GM23338 (cell line): ENCODE measurements around the gene GPR146. TPM values are rescaled to one million over a fixed set of nuclear protein-coding genes. Genes with fewer than 3 reads are reported as not detected.

Source experiments
- ATAC-seq: fragments of 200-7000 bp; cut with Tn5 transposase; 3 replicates; pipeline ENCODE4 v1.9.1; 2020
- DNase-seq: peaks from one replicate; pipeline ENCODE4 v3.0.0-alpha.2; 2015; ENCODE audit warnings: low spot score
- H2AFZ ChIP-seq: fragments of 200-600 bp; sonication (generic); 2 replicates; pipeline ENCODE4 v1.8.0; 2016; ENCODE audit warnings: antibody characterized with exemption, mild to moderate bottlenecking, moderate library complexity
- H3F3A ChIP-seq: fragments of 200-600 bp; sonication (generic); replicated peaks from 2 replicates; pipeline ENCODE4 v1.8.0; 2017; ENCODE audit warnings: antibody characterized with exemption, mixed run types, low read depth
- H3K27ac ChIP-seq: fragments of 200-600 bp; sonication (generic); 2 replicates; pipeline ENCODE4 v1.6.1; 2016; ENCODE audit warnings: low read depth
- H3K27me3 ChIP-seq: fragments of 200-600 bp; sonication (generic); 2 replicates; pipeline ENCODE4 v1.8.0; 2016; ENCODE audit warnings: mild to moderate bottlenecking, mixed run types, moderate library complexity; ENCODE audit not compliant: insufficient read depth
- H3K36me3 ChIP-seq: fragments of 200-600 bp; sonication (generic); 2 replicates; pipeline ENCODE4 v1.8.0; 2016; ENCODE audit warnings: mild to moderate bottlenecking; ENCODE audit not compliant: insufficient read depth
- H3K4me1 ChIP-seq: fragments of 200-600 bp; sonication (generic); 2 replicates; pipeline ENCODE4 v1.8.0; 2016; ENCODE audit warnings: mild to moderate bottlenecking, moderate library complexity; ENCODE audit not compliant: insufficient read depth
- H3K4me2 ChIP-seq: fragments of 200-600 bp; sonication (generic); 2 replicates; pipeline ENCODE4 v1.7.1; 2017; ENCODE audit warnings: mixed run types
- H3K4me3 ChIP-seq: fragments of 200-600 bp; sonication (generic); 2 replicates; pipeline ENCODE4 v1.6.1; 2016; ENCODE audit warnings: mixed run types
- H3K79me2 ChIP-seq: fragments of 200-600 bp; sonication (generic); replicated peaks from 2 replicates; pipeline ENCODE4 v1.8.0; 2017; ENCODE audit warnings: mild to moderate bottlenecking; ENCODE audit not compliant: insufficient read depth
- H3K9me2 ChIP-seq: fragments of 200-600 bp; sonication (generic); 2 replicates; pipeline ENCODE4 v1.8.0; 2017; ENCODE audit not compliant: insufficient read depth
- H4K20me1 ChIP-seq: fragments of 200-600 bp; sonication (generic); replicated peaks from 2 replicates; pipeline ENCODE4 v1.8.0; 2017; ENCODE audit warnings: mild to moderate bottlenecking; ENCODE audit not compliant: insufficient read depth
- H3K27ac Mint-ChIP-seq: 2 replicates; pipeline ENCODE4 v1.8.0; 2020; ENCODE audit warnings: inconsistent platforms, mild to moderate bottlenecking, moderate library complexity, mixed read lengths
- H3K27me3 Mint-ChIP-seq: 3 replicates; pipeline ENCODE4 v1.8.0; 2022; ENCODE audit warnings: low read depth, mild to moderate bottlenecking, moderate library complexity, mixed read lengths, inconsistent platforms; ENCODE audit not compliant: insufficient read depth, poor library complexity
- H3K36me3 Mint-ChIP-seq: 3 replicates; pipeline ENCODE4 v1.8.0; 2021; ENCODE audit warnings: low read depth, mild to moderate bottlenecking, inconsistent platforms, moderate library complexity, mixed read lengths
- H3K4me1 Mint-ChIP-seq: 3 replicates; pipeline ENCODE4 v1.8.0; 2020; ENCODE audit warnings: mild to moderate bottlenecking, inconsistent platforms, mixed read lengths
- H3K4me3 Mint-ChIP-seq: 3 replicates; pipeline ENCODE4 v1.8.0; 2021; ENCODE audit warnings: moderate library complexity, mild to moderate bottlenecking, inconsistent platforms, mixed read lengths
- H3K9me3 Mint-ChIP-seq: 3 replicates; pipeline ENCODE4 v1.8.0; 2020; ENCODE audit warnings: moderate library complexity, mild to moderate bottlenecking, inconsistent platforms, mixed read lengths
- CREB1 ChIP-seq: fragments of 250-450 bp; sonication (Bioruptor Pico); IDR thresholded peaks from 2 replicates; pipeline ENCODE4 v1.5.0; 2020; ENCODE audit warnings: low read depth, mild to moderate bottlenecking, moderate library complexity
- ETS1 ChIP-seq: IDR thresholded peaks from 2 replicates; pipeline ENCODE4 v1.6.1; 2016; ENCODE audit warnings: antibody characterized with exemption
- EZH2 ChIP-seq: fragments of 200-600 bp; sonication (generic); IDR thresholded peaks from one replicate; pipeline ENCODE4 v1.8.0; 2017; ENCODE audit warnings: antibody characterized with exemption, mild to moderate bottlenecking, low read depth; ENCODE audit not compliant: unreplicated experiment
- NANOG ChIP-seq: IDR thresholded peaks from 2 replicates; pipeline ENCODE4 v1.6.1; 2016; ENCODE audit warnings: antibody characterized with exemption, borderline replicate concordance
- POLR2AphosphoS5 ChIP-seq: IDR thresholded peaks from 2 replicates; pipeline ENCODE4 v1.6.1; 2016; ENCODE audit warnings: antibody characterized with exemption, low read depth
- ZNF462 ChIP-seq: fragments of 250-450 bp; sonication (Bioruptor Pico); IDR thresholded peaks from 2 replicates; pipeline ENCODE4 v1.5.0; 2020; ENCODE audit warnings: mild to moderate bottlenecking, moderate library complexity
- polyA plus RNA-seq: library from polyadenylated mRNA; unstranded; fragments of >200 nt; fragmentation: Nextera tagmentation; extraction: Ambion mirVana; gene quantifications from 2 replicates; pipeline ENCODE4 v1.2.1, GENCODE V29; 2016
- total RNA-seq: library from RNA; depleted of rRNA; stranded (reverse); fragments of >200 nt; shearing (Covaris generic); gene quantifications from 2 replicates; pipeline ENCODE4 v1.2.3, GENCODE V29; 2014

Gene GPR146
- total and polyA plus RNA-seq, 2 experiments from 2014 or later = 0.28 to 0.37 TPM

GRCh38 chr7:1050956-1051690, 6.8 kb downstream of the GPR146 start (continued):
- TF ChIP-seq ZNF462 (CRISPR knock-in tag) = no peak
- TF ChIP-seq EZH2 = no peak

GRCh38 chr7:1052031-1052818, 7.9 kb downstream of the GPR146 start:
- peaks cover 6% of the 10 kb centered on the region for H3K27me3 Mint-ChIP-seq
- Histone ChIP-seq H3K79me2 (peaks cover 10% of the 10 kb centered on the region; the same call in 1 of the 2 replicates), H3K4me1 (peaks cover 8% of the 10 kb centered on the region; the same call in 1 of the 2 replicates), H2AFZ (no peak overlapping the region), H3K9me2 (no peaks in the 10 kb centered on the region), H3K27ac (peak overlapping the region; percentile 32; the same call in 1 of the 2 replicates), H3K27me3 (no peaks in the 10 kb centered on the region), H3K36me3 (no peaks in the 10 kb centered on the region), H3F3A (no peaks in the 10 kb centered on the region), H4K20me1 (no peaks in the 10 kb centered on the region), H3K4me3 (no peak overlapping the region), H3K4me2 (no peak overlapping the region)
- DNase-seq (no peak), ATAC-seq (no peak)
- H3K36me3 Mint-ChIP-seq = no peaks in the 10 kb centered on the region
- H3K4me3 Mint-ChIP-seq = no peak overlapping the region
- H3K9me3 Mint-ChIP-seq = no peaks in the 10 kb centered on the region
- H3K27ac Mint-ChIP-seq = peak overlapping the region; percentile 72; the same call in 1 of the 2 replicates
- peaks cover 37% of the 10 kb centered on the region for H3K4me1 Mint-ChIP-seq
- TF ChIP-seq POLR2AphosphoS5 = no peak
- no peak for TF ChIP-seq ETS1
- no peak for TF ChIP-seq NANOG
- no peak for TF ChIP-seq ZNF462 (CRISPR knock-in tag)
- TF ChIP-seq CREB1 (CRISPR knock-in tag) = no peak
